GM12878 (cell line): ENCODE data around the gene ADAP1. TPM values are rescaled to one million over a fixed set of nuclear protein-coding genes. Genes with fewer than 3 reads are reported as not detected.

Source experiments
- ATAC-seq: fragments of 200-7000 bp; cut with Tn5 transposase; 3 replicates; pipeline ENCODE4 v1.9.1; 2020; ENCODE audit warnings: mild to moderate bottlenecking, moderate library complexity
- BruUV-seq: library from RNA; stranded (reverse); fragments of 400-500 nt; replicated peaks from 2 replicates; lab custom pipeline; 2021; lab: Mats Ljungman, UMichigan
- CTCF ChIA-PET: fragments of 300-600 bp; sonication (Branson Sonifier 250); formaldehyde crosslinking; extraction: SDS; loops from one replicate; lab custom pipeline; 2021; ENCODE audit warnings: inconsistent platforms; lab: Yijun Ruan, JAX
- POLR2A ChIA-PET: fragments of 350-600 bp; formaldehyde crosslinking; extraction: SDS; loops from one replicate; lab custom pipeline; 2021; ENCODE audit warnings: inconsistent platforms; lab: Charles Lee
- RAD21 ChIA-PET: fragments of 300-600 bp; sonication (Branson Sonifier 250); formaldehyde crosslinking; loops from one replicate; lab custom pipeline; 2023; ENCODE audit warnings: antibody characterized with exemption; ENCODE audit not compliant: unreplicated experiment; lab: Charles Lee
- SMC1A ChIA-PET: fragments of 300-600 bp; sonication (Branson Sonifier 250); formaldehyde crosslinking; loops from one replicate; lab custom pipeline; 2023; ENCODE audit not compliant: unreplicated experiment, uncharacterized antibody; lab: Charles Lee
- DNase-seq: peaks from one replicate; pipeline ENCODE4 v3.0.0-alpha.2; 2011; ENCODE audit warnings: low read depth, low spot score
- FAIRE-seq: peaks from 3 replicates; lab custom pipeline; 2011; peaks lifted over from hg19 to GRCh38; lab: Jason Lieb, UNC
- H2AFZ ChIP-seq: 2 replicates; pipeline ENCODE4 v1.6.0; 2011; ENCODE audit warnings: low read depth, low read length, control low read depth; ENCODE audit not compliant: control insufficient read depth
- H3K27ac ChIP-seq: 2 replicates; pipeline ENCODE4 v1.5.1; 2011; ENCODE audit warnings: control low read depth; ENCODE audit not compliant: control insufficient read depth, insufficient read depth
- H3K27me3 ChIP-seq, 2 experiments: replicated peaks in 1 of 2; 2 replicates each; pipeline versions ENCODE4 v1.6.0 to v1.6.1; 2011; ENCODE audit warnings: low read length in 1 of 2; ENCODE audit not compliant: control insufficient read depth in 2 of 2, insufficient read depth in 2 of 2
- H3K36me3 ChIP-seq, 2 experiments: 2 replicates each; pipeline ENCODE4 v1.5.1; 2011; ENCODE audit warnings: low read length in 1 of 2; ENCODE audit not compliant: control insufficient read depth in 2 of 2, insufficient read depth in 2 of 2
- H3K4me1 ChIP-seq: 2 replicates; pipeline ENCODE4 v1.6.1; 2011; ENCODE audit warnings: mild to moderate bottlenecking, low read length, moderate library complexity, mixed read lengths; ENCODE audit not compliant: control insufficient read depth, insufficient read depth
- H3K4me2 ChIP-seq: 2 replicates; pipeline ENCODE4 v1.6.0; 2011; ENCODE audit warnings: control low read depth; ENCODE audit not compliant: control insufficient read depth, insufficient read depth
- H3K4me3 ChIP-seq: fragments of 200-600 bp; sonication (generic); 2 replicates; pipeline ENCODE4 v1.5.1; 2016
- H3K79me2 ChIP-seq: 2 replicates; pipeline ENCODE4 v1.6.0; 2011; ENCODE audit warnings: low read length; ENCODE audit not compliant: control insufficient read depth, insufficient read depth
- H3K9ac ChIP-seq: 2 replicates; pipeline ENCODE4 v1.8.0; 2011; ENCODE audit warnings: low read length, control low read depth, mixed read lengths; ENCODE audit not compliant: control insufficient read depth, insufficient read depth
- H3K9me3 ChIP-seq: replicated peaks from 3 replicates; pipeline ENCODE4 v1.5.1; 2011; ENCODE audit warnings: mild to moderate bottlenecking, low read length; ENCODE audit not compliant: control insufficient read depth, insufficient read depth
- H4K20me1 ChIP-seq: 2 replicates; pipeline ENCODE4 v1.6.0; 2011; ENCODE audit not compliant: control insufficient read depth, insufficient read depth
- BHLHE40 ChIP-seq, 2 experiments: fragments of 450-650 bp in 1 of 2; IDR thresholded peaks; 2 replicates each; pipeline ENCODE4 v1.6.1; 2011 to 2017; ENCODE audit warnings: low read depth in 2 of 2, borderline replicate concordance in 1 of 2, improper control_type of control experiment in 1 of 2, low read length in 1 of 2, mild to moderate bottlenecking in 1 of 2
- CBX3 ChIP-seq: fragments of 200-600 bp; sonication (generic); IDR thresholded peaks from 2 replicates; pipeline ENCODE4 v1.6.1; 2016; ENCODE audit warnings: low read depth, borderline replicate concordance
- CEBPB ChIP-seq, 2 experiments: fragments of 150-350 bp in 1 of 2; IDR thresholded peaks; 2 replicates each; pipeline ENCODE4 v1.6.1; 2012 to 2014; ENCODE audit warnings: low read depth in 2 of 2, low read length in 2 of 2, borderline replicate concordance in 1 of 2, inconsistent platforms in 1 of 2
- EED ChIP-seq: sonication (generic); IDR thresholded peaks from 2 replicates; pipeline ENCODE4 v1.6.1; 2016; ENCODE audit warnings: antibody characterized with exemption, low read depth
- EGR1 ChIP-seq, 2 experiments: IDR thresholded peaks; 1 replicate in 1 of 2; 2 replicates in 1 of 2; pipeline ENCODE4 v1.6.1; 2011 to 2012; ENCODE audit warnings: low read depth in 2 of 2, low read length in 2 of 2, borderline replicate concordance in 1 of 2, mild to moderate bottlenecking in 1 of 2, moderate library complexity in 1 of 2
- IKZF2 ChIP-seq, 2 experiments: fragments of 450-650 bp; IDR thresholded peaks; 2 replicates each; pipeline ENCODE4 v1.6.1; 2017; ENCODE audit warnings: mild to moderate bottlenecking in 2 of 2, moderate library complexity in 2 of 2
- KDM1A ChIP-seq: fragments of 200-600 bp; sonication (generic); IDR thresholded peaks from 2 replicates; pipeline ENCODE4 v1.6.1; 2016; ENCODE audit warnings: borderline replicate concordance
- KLF5 ChIP-seq: fragments of 450-650 bp; IDR thresholded peaks from 2 replicates; pipeline ENCODE4 v1.6.1; 2014; ENCODE audit warnings: mild to moderate bottlenecking; ENCODE audit not compliant: partially characterized antibody
- MTA2 ChIP-seq: fragments of 450-650 bp; IDR thresholded peaks from 2 replicates; pipeline ENCODE4 v1.6.1; 2016; ENCODE audit warnings: low read depth, mild to moderate bottlenecking, moderate library complexity
- MYC ChIP-seq: IDR thresholded peaks from 2 replicates; pipeline ENCODE4 v1.6.1; 2011; ENCODE audit warnings: mild to moderate bottlenecking, low read length, moderate library complexity, inconsistent platforms; ENCODE audit not compliant: insufficient read depth, insufficient replicate concordance, insufficient read length, severe bottlenecking
- PAX5 ChIP-seq: IDR thresholded peaks from 2 replicates; pipeline ENCODE4 v1.6.1; 2011; ENCODE audit warnings: low read depth, low read length, borderline replicate concordance
- RAD21 ChIP-seq: IDR thresholded peaks from 2 replicates; pipeline ENCODE4 v1.6.1; 2011; ENCODE audit warnings: mild to moderate bottlenecking, low read depth, low read length, moderate library complexity; ENCODE audit not compliant: insufficient read depth
- RUNX3 ChIP-seq: IDR thresholded peaks from 2 replicates; pipeline ENCODE4 v1.6.1; 2012; ENCODE audit warnings: low read length, inconsistent platforms
- TARDBP ChIP-seq: IDR thresholded peaks from 2 replicates; pipeline ENCODE4 v1.6.1; 2016; ENCODE audit warnings: borderline replicate concordance
- TCF7 ChIP-seq: IDR thresholded peaks from 2 replicates; pipeline ENCODE4 v1.6.1; 2014; ENCODE audit warnings: antibody characterized with exemption, borderline replicate concordance
- ZNF217 ChIP-seq: fragments of 450-650 bp; IDR thresholded peaks from 2 replicates; pipeline ENCODE4 v1.6.1; 2017; ENCODE audit warnings: antibody characterized with exemption, mild to moderate bottlenecking
- WGBS: methylation state at CpG from one replicate; pipeline ENCODE4 v1.1.6; 2016; ENCODE audit warnings: low lambda C conversion rate; ENCODE audit not compliant: insufficient replicate concordance, insufficient coverage; ENCODE audit errors: missing lambda C conversion rate; 5-methylcytosine and 5-hydroxymethylcytosine counted together
- in situ Hi-C: fragments of 300-500 bp; cut with MboI; formaldehyde crosslinking; loops from 9 replicates; pipeline ENCODE4 v1.14.3; 2018; ENCODE audit warnings: mixed read lengths
- intact Hi-C: fragments of 100-400 bp; cut with micrococcal nuclease; formaldehyde crosslinking; loops from one replicate; pipeline ENCODE4 v1.14.2; 2022; ENCODE audit not compliant: unreplicated experiment
- polyA plus RNA-seq, 11 experiments: library from polyadenylated mRNA; depleted of rRNA in 4 of 11; unstranded in 6 of 11; stranded (reverse) in 5 of 11; fragments of >200 nt; fragmentation: Nextera tagmentation in 4 of 11; fragmentation: Illumina TruSeq in 1 of 11; extraction: Ambion mirVana in 4 of 11; extraction: Trizol in 1 of 11; gene quantifications; 1 replicate in 1 of 11; 2 replicates in 10 of 11; pipeline versions ENCODE4 v1.2.1 to v1.2.3, GENCODE V29; 2011 to 2016; ENCODE audit warnings: inconsistent platforms in 2 of 11, missing spikeins in 2 of 11, low read depth in 1 of 11
- total RNA-seq, 4 experiments: library from RNA; depleted of rRNA in 3 of 4; stranded (reverse); fragments of >200 nt in 3 of 4; fragmentation: Illumina TruSeq in 1 of 4; extraction: Trizol in 1 of 4; gene quantifications; 2 replicates each; pipeline versions ENCODE4 v1.2.1 to v1.2.3, GENCODE V29; 2013 to 2021
- TF ChIP-seq, protein P1 (sequence below): fragments of 450-650 bp; IDR thresholded peaks from 2 replicates; pipeline ENCODE4 v1.6.1; 2017; ENCODE audit warnings: mild to moderate bottlenecking, moderate library complexity

ADAP1 gene
- total and polyA plus RNA-seq, 10 of the 15 experiments (the other 5 are each of a cell fraction or from before 2014, with no cell fraction given), result 0.22 to 44.2 (median 22.0) TPM; not detected in 1

DNA sequence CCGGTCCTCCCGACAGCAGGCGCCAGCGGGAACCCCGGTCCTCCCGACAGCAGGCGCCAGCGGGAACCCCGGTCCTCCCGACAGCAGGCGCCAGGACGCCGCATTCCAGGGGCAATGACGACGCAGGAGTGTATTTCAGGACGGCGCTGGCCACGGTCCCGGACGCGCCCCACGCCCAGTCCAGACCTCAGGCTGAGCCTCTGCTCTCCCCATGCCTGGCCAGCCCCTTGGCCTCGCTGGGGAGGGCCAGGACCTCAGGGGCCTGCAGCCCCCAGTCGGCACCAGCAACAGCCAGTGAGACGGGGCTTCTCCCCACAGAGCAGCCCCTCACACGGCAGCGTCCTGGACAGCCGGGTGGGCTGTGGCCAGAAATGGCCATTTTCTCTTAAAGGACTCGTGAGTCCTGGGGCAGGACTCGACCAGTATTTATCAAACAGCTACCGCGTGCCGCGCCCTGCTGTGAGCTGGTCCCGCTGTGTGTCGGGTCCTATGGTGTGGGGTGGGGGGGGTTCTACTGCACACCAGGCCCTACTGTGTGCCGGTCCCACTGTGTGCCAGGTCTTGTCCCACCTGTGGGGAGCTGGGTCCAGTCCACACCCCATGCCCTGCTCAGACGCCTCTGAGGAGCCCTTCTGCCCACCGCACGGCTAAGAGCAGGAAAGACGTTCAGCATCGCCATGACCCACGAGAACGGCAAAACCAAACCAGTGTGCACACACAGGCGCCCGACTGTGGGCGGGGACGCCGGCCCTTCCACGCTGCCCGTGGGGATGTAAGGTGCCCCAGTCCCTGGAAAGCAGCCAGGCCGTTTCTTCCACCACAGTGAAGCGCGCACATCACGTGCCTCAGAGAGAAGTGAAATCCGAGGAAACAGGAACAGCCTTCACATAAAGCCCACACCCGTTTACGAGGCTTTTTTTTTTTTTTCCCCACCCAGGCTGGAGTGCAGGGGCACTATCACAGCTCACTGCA is 44.8 kb downstream of the ADAP1 start:
- Histone ChIP-seq H3K4me2 (peak overlapping the region; percentile 87), H3K9me3 (no peaks in the 10 kb centered on the region), H3K27me3 (no peaks in the 10 kb centered on the region), H3K27ac (peak overlapping the region; percentile 38), H2AFZ (peak overlapping the region; percentile 44; the same call in 1 of the 2 replicates), H3K9ac (peak overlapping the region; percentile 28; the same call in 1 of the 2 replicates), H3K36me3 (peaks cover 0 to 5% of the 10 kb centered on the region in 2 experiments; a peak in 2 of 4 replicates), H3K4me1 (peaks cover 16% of the 10 kb centered on the region), H3K79me2 (no peaks in the 10 kb centered on the region; the same call in none of the 2 replicates), H3K4me3 (peak overlapping the region; percentile 51; the same call in 1 of the 2 replicates), H4K20me1 (no peaks in the 10 kb centered on the region)
- DNase-seq (no peak), ATAC-seq (peak; percentile 69), FAIRE-seq (peak; percentile 85)
- 18% methylated on average over 51 of the region's 58 CpGs for WGBS
- BruUV-seq, result no TSS peak
- CTCF ChIA-PET, result interaction anchor here (0.6 to 3.9 kb wide), 17 partner anchors 13 to 158 kb away, joined by 3 to 31 read pairs (median 6); partner anchors contain the start of gene ADAP1
- in situ Hi-C loops (no loop called here), intact Hi-C loops (loop anchor here (1.0 to 10.0 kb wide), 5 partner anchors 13 to 155 kb away; partner anchors contain the start of gene ADAP1)
- SMC1A ChIA-PET, result interaction anchor here (0.8 to 4.2 kb wide), 14 partner anchors 12 to 266 kb away, joined by 3 to 31 read pairs (median 6); partner anchors contain the start of gene ADAP1
- RAD21 ChIA-PET, result interaction anchor here (0.6 to 3.1 kb wide), 19 partner anchors 8 to 270 kb away, joined by 3 to 20 read pairs (median 7); no protein-coding TSS in a partner anchor
- POLR2A ChIA-PET, result interaction anchor here (1.2 to 1.9 kb wide), 3 partner anchors 13 to 65 kb away, joined by 9 to 13 read pairs (median 13); no protein-coding TSS in a partner anchor
- peak in 1 of 2 experiments; percentile 26; a peak in 2 of 4 replicates for TF ChIP-seq IKZF2 (IDR thresholded peaks at IDR 0.05)
- no peak for TF ChIP-seq CBX3
- no peak for TF ChIP-seq CEBPB (IDR thresholded peaks at IDR 0.05; ENCODE audit: borderline replicate concordance in 1 of 2, low read depth in 2 of 2, low read length in 2 of 2)
- TF ChIP-seq ZNF217, result peak; percentile 84
- no peak for TF ChIP-seq RAD21
- TF ChIP-seq MTA2, result peak; percentile 26; the same call in 1 of the 2 replicates
- TF ChIP-seq BHLHE40 (IDR thresholded peaks at IDR 0.05; ENCODE audit: borderline replicate concordance in 1 of 2, low read depth in 2 of 2, low read length in 1 of 2), result peak; percentile 92 to 93
- TF ChIP-seq EGR1 (IDR thresholded peaks at IDR 0.05; ENCODE audit: borderline replicate concordance in 1 of 2, low read depth in 2 of 2, low read length in 2 of 2), result no peak
- TF ChIP-seq PAX5, result peak; percentile 25; the same call in 1 of the 2 replicates
- TF ChIP-seq KLF5, result no peak
- TF ChIP-seq TARDBP, result no peak
- TF ChIP-seq KDM1A, result no peak
- TF ChIP-seq, protein P1, sequence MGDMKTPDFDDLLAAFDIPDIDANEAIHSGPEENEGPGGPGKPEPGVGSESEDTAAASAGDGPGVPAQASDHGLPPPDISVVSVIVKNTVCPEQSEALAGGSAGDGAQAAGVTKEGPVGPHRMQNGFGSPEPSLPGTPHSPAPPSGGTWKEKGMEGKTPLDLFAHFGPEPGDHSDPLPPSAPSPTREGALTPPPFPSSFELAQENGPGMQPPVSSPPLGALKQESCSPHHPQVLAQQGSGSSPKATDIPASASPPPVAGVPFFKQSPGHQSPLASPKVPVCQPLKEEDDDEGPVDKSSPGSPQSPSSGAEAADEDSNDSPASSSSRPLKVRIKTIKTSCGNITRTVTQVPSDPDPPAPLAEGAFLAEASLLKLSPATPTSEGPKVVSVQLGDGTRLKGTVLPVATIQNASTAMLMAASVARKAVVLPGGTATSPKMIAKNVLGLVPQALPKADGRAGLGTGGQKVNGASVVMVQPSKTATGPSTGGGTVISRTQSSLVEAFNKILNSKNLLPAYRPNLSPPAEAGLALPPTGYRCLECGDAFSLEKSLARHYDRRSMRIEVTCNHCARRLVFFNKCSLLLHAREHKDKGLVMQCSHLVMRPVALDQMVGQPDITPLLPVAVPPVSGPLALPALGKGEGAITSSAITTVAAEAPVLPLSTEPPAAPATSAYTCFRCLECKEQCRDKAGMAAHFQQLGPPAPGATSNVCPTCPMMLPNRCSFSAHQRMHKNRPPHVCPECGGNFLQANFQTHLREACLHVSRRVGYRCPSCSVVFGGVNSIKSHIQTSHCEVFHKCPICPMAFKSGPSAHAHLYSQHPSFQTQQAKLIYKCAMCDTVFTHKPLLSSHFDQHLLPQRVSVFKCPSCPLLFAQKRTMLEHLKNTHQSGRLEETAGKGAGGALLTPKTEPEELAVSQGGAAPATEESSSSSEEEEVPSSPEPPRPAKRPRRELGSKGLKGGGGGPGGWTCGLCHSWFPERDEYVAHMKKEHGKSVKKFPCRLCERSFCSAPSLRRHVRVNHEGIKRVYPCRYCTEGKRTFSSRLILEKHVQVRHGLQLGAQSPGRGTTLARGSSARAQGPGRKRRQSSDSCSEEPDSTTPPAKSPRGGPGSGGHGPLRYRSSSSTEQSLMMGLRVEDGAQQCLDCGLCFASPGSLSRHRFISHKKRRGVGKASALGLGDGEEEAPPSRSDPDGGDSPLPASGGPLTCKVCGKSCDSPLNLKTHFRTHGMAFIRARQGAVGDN, result peak; percentile 45; the same call in 1 of the 2 replicates
- TF ChIP-seq MYC, result peak; percentile 37
- 0 out of 2 replicates have a peak, but pooled peaks have one; percentile 14 for TF ChIP-seq EED
- no peak for TF ChIP-seq TCF7
- TF ChIP-seq RUNX3, result no peak
